ENCODE measurements around the gene TMEM163. TPM values are rescaled to one million over a fixed set of nuclear protein-coding genes. Genes with fewer than 3 reads are reported as not detected.

Gene TMEM163
- total and polyA plus RNA-seq, 8 donors = 14.8 to 30.5 (median 20.5) TPM

- Histone ChIP-seq H3K4me1 (no peaks in the 10 kb centered on the region), H3K27me3 (no peaks in the 10 kb centered on the region), H3K9me3 (no peaks in the 10 kb centered on the region), H3K36me3 (no peaks in the 10 kb centered on the region), H3K4me3 (no peak overlapping the region), H3K27ac (no peak overlapping the region)
- no peak for ATAC-seq
- FAIRE-seq = no peak
- 86 to 87% methylated on average over 7 of the region's 7 CpGs for WGBS, 2 donors
- intact Hi-C loops (cut with DNase I) = no loop called here
- no peak for TF ChIP-seq CTCF (IDR thresholded peaks at IDR 0.05)
- no peak for DNase-seq
Observed at GRCh38 chr2:134578316-134578715, 140.5 kb downstream of the TMEM163 start.

GRCh38 chr2:134576478-134576877, 142.3 kb downstream of the TMEM163 start:
- no peak overlapping the region for H3K4me3 ChIP-seq
- no peaks in the 10 kb centered on the region for H3K27me3 ChIP-seq
- no peaks in the 10 kb centered on the region for H3K9me3 ChIP-seq
- DNase-seq (no peak), ATAC-seq (no peak), FAIRE-seq (no peak)
- H3K4me1 ChIP-seq = no peaks in the 10 kb centered on the region
- H3K27ac ChIP-seq = no peak overlapping the region
- intact Hi-C loops (cut with DNase I) = no loop called here
- no peaks in the 10 kb centered on the region for H3K36me3 ChIP-seq
- TF ChIP-seq CTCF (IDR thresholded peaks at IDR 0.05) = no peak

- ATAC-seq = no peak
- no peaks in the 10 kb centered on the region for H3K27me3 ChIP-seq
- H3K36me3 ChIP-seq = no peaks in the 10 kb centered on the region
- no peak for TF ChIP-seq CTCF (IDR thresholded peaks at IDR 0.05)
- H3K4me3 ChIP-seq = no peak overlapping the region
- no peak for DNase-seq
- WGBS, 2 donors = 82 to 92% methylated on average over 5 of the region's 5 CpGs
- H3K9me3 ChIP-seq = no peaks in the 10 kb centered on the region
- intact Hi-C loops (cut with DNase I) = no loop called here
- H3K27ac ChIP-seq = no peak overlapping the region
- no peak for FAIRE-seq
- no peaks in the 10 kb centered on the region for H3K4me1 ChIP-seq
Observed at GRCh38 chr2:134575888-134576287, 142.9 kb downstream of the TMEM163 start.

- no peaks in the 10 kb centered on the region for H3K9me3 ChIP-seq
- no peak overlapping the region for H3K4me3 ChIP-seq
- 88 to 92% methylated on average over 10 of the region's 10 CpGs for WGBS, 2 donors
- no peak overlapping the region for H3K27ac ChIP-seq
- ATAC-seq (peak in 2 of 4 donors; percentile 53 to 61), FAIRE-seq (no peak), DNase-seq (no peak)
- H3K27me3 ChIP-seq = no peaks in the 10 kb centered on the region
- H3K36me3 ChIP-seq = no peaks in the 10 kb centered on the region
- TF ChIP-seq CTCF (IDR thresholded peaks at IDR 0.05) = no peak
- intact Hi-C loops (cut with DNase I) = no loop called here
- H3K4me1 ChIP-seq = no peaks in the 10 kb centered on the region
Observed at GRCh38 chr2:134574611-134575330, 144.0 kb downstream of the TMEM163 start.

GRCh38 chr2:134573724-134574123, 145.1 kb downstream of the TMEM163 start:
- H3K9me3 ChIP-seq = no peaks in the 10 kb centered on the region
- intact Hi-C loops (cut with DNase I) = no loop called here

More at GRCh38 chr2:134573724-134574123, 145.1 kb downstream of the TMEM163 start:
- Histone ChIP-seq H3K4me3 (no peak overlapping the region), H3K27me3 (no peaks in the 10 kb centered on the region), H3K4me1 (no peaks in the 10 kb centered on the region), H3K27ac (no peak overlapping the region), H3K36me3 (no peaks in the 10 kb centered on the region)
- ATAC-seq (no peak), FAIRE-seq (no peak), DNase-seq (no peak)
- TF ChIP-seq CTCF (IDR thresholded peaks at IDR 0.05) = no peak
- whole genome bisulfite sequencing, 2 donors = 84 to 92% methylated on average over 1 of the region's 1 CpG
